ENCODE measurements around the gene KCMF1. TPM values are rescaled to one million over a fixed set of nuclear protein-coding genes. Genes with fewer than 3 reads are reported as not detected.

The KCMF1 gene
- total and polyA plus RNA-seq, 7 donors, result 35.7 to 73.1 (median 44.6) TPM

DNA sequence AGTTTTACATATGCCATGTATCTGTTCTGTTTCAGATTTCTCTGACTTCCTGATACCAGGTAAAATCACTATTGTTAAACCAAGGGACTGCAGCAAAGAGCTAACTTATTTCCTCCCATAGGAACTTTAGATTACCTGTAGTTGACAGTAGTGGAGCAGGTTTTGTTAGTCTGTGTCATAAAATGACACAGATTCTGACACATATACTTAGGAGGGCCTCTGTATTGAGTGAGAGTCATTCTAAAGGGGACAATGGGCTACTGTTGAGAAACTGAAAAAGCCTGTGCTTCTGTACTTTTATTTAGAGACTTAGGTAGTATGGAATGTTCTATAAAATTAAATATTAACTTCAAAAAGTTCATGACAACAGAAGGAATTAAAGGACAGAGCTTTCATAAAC, 48.2 kb downstream of the KCMF1 start:
- DNase-seq, result no peak
- H3K27ac ChIP-seq, result no peak overlapping the region
- H3K4me3 ChIP-seq, result no peak overlapping the region
- H3K36me3 ChIP-seq, result no peaks in the 10 kb centered on the region
- no peaks in the 10 kb centered on the region for H3K9me3 ChIP-seq
- TF ChIP-seq POLR2A (IDR thresholded peaks at IDR 0.05), result no peak
- H3K4me1 ChIP-seq, result peaks cover 0 to 38% (median 32%) of the 10 kb centered on the region in 4 donors
- intact Hi-C loops (cut with DNase I), result no loop called here
- H3K27me3 ChIP-seq, result no peaks in the 10 kb centered on the region

- H3K27me3 ChIP-seq, result no peaks in the 10 kb centered on the region
- intact Hi-C loops (cut with DNase I), result no loop called here
- H3K36me3 ChIP-seq, result no peaks in the 10 kb centered on the region
- 96 to 97% methylated on average over 5 of the region's 5 CpGs for WGBS, 2 donors
- no peak for DNase-seq
- TF ChIP-seq, protein P1, sequence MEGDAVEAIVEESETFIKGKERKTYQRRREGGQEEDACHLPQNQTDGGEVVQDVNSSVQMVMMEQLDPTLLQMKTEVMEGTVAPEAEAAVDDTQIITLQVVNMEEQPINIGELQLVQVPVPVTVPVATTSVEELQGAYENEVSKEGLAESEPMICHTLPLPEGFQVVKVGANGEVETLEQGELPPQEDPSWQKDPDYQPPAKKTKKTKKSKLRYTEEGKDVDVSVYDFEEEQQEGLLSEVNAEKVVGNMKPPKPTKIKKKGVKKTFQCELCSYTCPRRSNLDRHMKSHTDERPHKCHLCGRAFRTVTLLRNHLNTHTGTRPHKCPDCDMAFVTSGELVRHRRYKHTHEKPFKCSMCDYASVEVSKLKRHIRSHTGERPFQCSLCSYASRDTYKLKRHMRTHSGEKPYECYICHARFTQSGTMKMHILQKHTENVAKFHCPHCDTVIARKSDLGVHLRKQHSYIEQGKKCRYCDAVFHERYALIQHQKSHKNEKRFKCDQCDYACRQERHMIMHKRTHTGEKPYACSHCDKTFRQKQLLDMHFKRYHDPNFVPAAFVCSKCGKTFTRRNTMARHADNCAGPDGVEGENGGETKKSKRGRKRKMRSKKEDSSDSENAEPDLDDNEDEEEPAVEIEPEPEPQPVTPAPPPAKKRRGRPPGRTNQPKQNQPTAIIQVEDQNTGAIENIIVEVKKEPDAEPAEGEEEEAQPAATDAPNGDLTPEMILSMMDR (IDR thresholded peaks at IDR 0.05), result no peak
- no peak for TF ChIP-seq POLR2AphosphoS5 (IDR thresholded peaks at IDR 0.05)
- no peak for TF ChIP-seq EP300 (IDR thresholded peaks at IDR 0.05)
- no peak for TF ChIP-seq POLR2A (IDR thresholded peaks at IDR 0.05)
- H3K4me3 ChIP-seq, result no peak overlapping the region
- peaks cover 0 to 20% (median 9%) of the 10 kb centered on the region in 4 donors for H3K4me1 ChIP-seq
- no peak overlapping the region for H3K27ac ChIP-seq
- H3K9me3 ChIP-seq, result no peaks in the 10 kb centered on the region
These were observed 51.3 kb downstream of the KCMF1 start for GRCh38 chr2:85022232-85022631.

DNA sequence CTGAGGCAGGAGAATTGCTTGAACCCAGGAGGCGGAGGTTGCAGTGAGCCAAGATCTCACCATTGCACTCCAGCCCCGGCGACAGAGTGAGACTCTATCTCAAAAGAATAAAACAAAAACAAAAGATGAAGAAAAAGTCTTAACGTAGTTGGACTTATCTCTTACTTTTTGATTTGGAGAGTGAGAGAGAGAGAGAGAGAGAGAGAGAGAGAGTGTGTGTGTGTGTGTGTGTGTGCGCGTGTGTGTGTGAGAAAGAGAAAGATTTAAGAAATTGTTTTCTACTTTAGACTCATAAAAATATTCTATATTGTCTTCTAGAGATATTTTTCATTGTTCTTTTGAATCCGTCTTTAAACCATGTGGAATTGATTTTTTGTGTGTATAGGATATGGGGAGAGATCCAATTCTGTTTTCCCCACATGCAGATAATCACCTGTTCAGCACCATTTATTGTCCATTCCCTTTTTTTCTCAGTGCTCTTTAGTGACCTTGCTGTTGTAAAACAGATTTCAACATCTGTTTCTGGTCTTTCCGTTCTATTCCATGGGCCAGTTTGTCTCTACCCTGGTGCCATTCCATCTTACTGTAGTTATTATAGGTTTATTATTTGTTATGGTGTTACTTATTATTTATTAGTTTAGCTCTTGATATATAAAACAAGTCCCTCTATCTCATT, 53.5 kb downstream of the KCMF1 start:
- intact Hi-C loops (cut with DNase I), result no loop called here
- no peak for DNase-seq
- Histone ChIP-seq H3K36me3 (peaks cover 0 to 12% (median 3%) of the 10 kb centered on the region in 4 donors), H3K27me3 (no peaks in the 10 kb centered on the region), H3K27ac (no peak overlapping the region), H3K4me1 (peaks cover 0 to 6% (median 3%) of the 10 kb centered on the region in 4 donors), H3K4me3 (no peak overlapping the region), H3K9me3 (no peaks in the 10 kb centered on the region)
- WGBS, 2 donors, result 85 to 90% methylated on average over 8 of the region's 8 CpGs
- TF ChIP-seq POLR2AphosphoS5 (IDR thresholded peaks at IDR 0.05), result no peak

DNA sequence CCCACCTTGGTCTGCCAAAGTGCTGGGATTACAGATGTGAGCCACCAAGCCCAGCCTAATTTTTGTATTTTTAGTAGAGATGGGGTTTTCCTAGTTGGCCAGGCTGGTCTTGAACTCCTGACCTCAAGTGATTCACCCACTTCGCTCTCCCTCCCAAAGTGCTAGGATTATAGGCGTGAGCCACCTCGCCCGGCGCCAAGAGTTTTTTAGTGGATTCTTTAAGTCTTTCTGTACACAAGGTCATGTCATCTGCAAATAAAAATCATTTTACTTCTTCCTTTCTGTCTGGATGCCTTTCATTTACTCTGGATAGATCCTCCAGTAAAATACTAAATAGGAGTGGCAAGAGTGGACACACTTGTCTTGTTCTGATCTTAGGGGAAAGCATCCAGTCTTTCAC, 61.7 kb downstream of the KCMF1 start:
- Histone ChIP-seq H3K27me3 (no peaks in the 10 kb centered on the region), H3K4me1 (no peaks in the 10 kb centered on the region), H3K9me3 (no peaks in the 10 kb centered on the region), H3K36me3 (peaks cover 0 to 47% (median 17%) of the 10 kb centered on the region in 4 donors), H3K4me3 (no peak overlapping the region), H3K27ac (no peak overlapping the region)
- no peak for DNase-seq
- WGBS, 2 donors, result 87 to 92% methylated on average over 5 of the region's 5 CpGs
- TF ChIP-seq, protein P1 (IDR thresholded peaks at IDR 0.05), result no peak
- TF ChIP-seq EP300 (IDR thresholded peaks at IDR 0.05), result no peak
- no peak for TF ChIP-seq POLR2AphosphoS5 (IDR thresholded peaks at IDR 0.05)
- TF ChIP-seq POLR2A (IDR thresholded peaks at IDR 0.05), result no peak
- intact Hi-C loops (cut with DNase I), result no loop called here

DNA sequence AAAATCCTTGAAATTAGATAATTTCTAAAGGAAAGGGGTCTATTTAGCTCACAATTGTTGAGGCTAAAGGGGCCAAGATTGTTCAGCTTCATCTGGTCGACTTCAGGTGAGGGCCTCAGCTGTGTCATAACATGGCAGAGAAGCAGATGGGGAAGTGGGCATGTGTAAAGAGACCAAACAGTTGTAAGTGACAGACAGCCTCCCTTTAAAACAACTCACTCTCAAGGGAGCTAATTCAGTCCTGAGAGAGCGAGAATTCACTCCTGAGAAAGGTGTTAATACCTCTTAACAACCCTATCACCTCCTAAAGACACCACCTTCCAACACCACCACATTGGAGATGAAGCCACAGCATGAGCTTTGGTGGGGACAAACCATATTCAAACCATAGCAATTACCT, 62.4 kb downstream of the KCMF1 start:
- intact Hi-C loops (cut with DNase I), result no loop called here
- Histone ChIP-seq H3K27ac (no peak overlapping the region), H3K27me3 (no peaks in the 10 kb centered on the region), H3K9me3 (no peaks in the 10 kb centered on the region), H3K4me1 (no peaks in the 10 kb centered on the region), H3K36me3 (peaks cover 0 to 52% (median 18%) of the 10 kb centered on the region in 4 donors), H3K4me3 (no peak overlapping the region)
- WGBS, 2 donors, result 83 to 93% methylated on average over 2 of the region's 2 CpGs
- no peak for TF ChIP-seq EP300 (IDR thresholded peaks at IDR 0.05)
- TF ChIP-seq POLR2A (IDR thresholded peaks at IDR 0.05), result no peak
- TF ChIP-seq POLR2AphosphoS5 (IDR thresholded peaks at IDR 0.05), result no peak
- TF ChIP-seq, protein P1 (IDR thresholded peaks at IDR 0.05), result no peak
- no peak for DNase-seq

DNA sequence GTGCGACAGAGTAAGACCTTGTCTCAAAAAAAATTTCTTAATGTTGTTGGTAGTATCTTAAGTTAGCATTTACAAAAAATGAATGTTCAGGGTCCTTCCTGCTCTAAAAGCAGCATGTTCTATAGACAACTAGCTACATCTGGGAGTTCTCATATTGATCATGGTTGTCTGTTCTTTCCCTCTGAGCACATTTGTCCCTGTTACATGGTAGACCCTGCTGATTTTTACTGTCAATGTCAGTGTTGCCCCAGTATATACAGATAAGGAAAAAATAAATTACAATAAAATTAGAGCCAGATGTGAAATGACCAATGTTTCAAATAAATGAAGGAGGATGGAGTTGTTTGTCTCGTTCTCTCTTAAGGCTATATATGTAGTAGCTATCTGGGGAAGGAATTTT, 63.2 kb downstream of the KCMF1 start:
- intact Hi-C loops (cut with DNase I), result no loop called here
- TF ChIP-seq POLR2A (IDR thresholded peaks at IDR 0.05) (no peak), EP300 (IDR thresholded peaks at IDR 0.05) (no peak), POLR2AphosphoS5 (IDR thresholded peaks at IDR 0.05) (no peak)
- H3K4me3 ChIP-seq, result no peak overlapping the region
- H3K27ac ChIP-seq, result no peak overlapping the region
- peaks cover 0 to 45% (median 16%) of the 10 kb centered on the region in 4 donors for H3K36me3 ChIP-seq
- no peaks in the 10 kb centered on the region for H3K27me3 ChIP-seq
- 99 to 100% methylated on average over 2 of the region's 2 CpGs for WGBS, 2 donors
- H3K9me3 ChIP-seq, result no peaks in the 10 kb centered on the region
- H3K4me1 ChIP-seq, result no peaks in the 10 kb centered on the region
- no peak for DNase-seq

All from sigmoid colon (tissue), 7 donors.